ENCODE results near the gene ABTB1. TPM values are rescaled to one million over a fixed set of nuclear protein-coding genes. Genes with fewer than 3 reads are reported as not detected.

The ABTB1 gene
- total RNA-seq, 1 donor from 2014 or later: 11.8 TPM

DNA sequence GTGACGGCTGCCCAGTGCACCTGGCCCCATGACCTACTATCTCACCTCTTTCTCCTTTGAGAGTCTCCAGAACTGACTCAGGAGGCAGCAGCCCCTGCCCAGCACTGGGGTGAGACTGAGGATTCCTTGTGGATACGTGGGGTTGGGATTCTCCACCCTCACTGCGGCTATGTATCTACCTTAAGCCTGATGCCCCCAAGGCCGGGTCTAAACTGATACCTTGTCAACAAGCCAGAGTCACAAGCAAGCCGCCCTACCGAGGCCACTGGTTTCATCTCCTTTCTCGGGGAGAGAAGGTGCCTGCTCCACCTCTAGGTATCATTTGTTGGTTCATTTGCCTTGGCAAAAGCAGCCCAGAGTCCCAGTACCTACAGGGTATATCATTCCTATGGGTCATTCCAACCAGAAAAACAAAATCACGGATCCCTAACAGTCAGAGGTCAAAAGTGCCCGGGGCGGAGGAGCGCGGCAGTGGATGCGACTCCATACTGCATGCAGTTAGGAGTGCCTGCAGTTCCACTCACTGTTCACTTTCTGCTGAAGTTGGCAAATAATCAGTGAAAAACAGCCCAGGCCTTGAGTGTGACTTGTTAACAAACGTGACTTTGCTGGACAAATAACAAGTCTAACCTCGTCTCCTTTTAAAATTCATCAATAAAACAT lies 47.5 kb downstream of the ABTB1 start:
- no peak for FAIRE-seq
- H4K20me1 ChIP-seq (ENCODE audit: insufficient read depth, low read length): no peaks in the 10 kb centered on the region
- H3K4me3 Mint-ChIP-seq (ENCODE audit: unreplicated experiment): no peak overlapping the region

DNA sequence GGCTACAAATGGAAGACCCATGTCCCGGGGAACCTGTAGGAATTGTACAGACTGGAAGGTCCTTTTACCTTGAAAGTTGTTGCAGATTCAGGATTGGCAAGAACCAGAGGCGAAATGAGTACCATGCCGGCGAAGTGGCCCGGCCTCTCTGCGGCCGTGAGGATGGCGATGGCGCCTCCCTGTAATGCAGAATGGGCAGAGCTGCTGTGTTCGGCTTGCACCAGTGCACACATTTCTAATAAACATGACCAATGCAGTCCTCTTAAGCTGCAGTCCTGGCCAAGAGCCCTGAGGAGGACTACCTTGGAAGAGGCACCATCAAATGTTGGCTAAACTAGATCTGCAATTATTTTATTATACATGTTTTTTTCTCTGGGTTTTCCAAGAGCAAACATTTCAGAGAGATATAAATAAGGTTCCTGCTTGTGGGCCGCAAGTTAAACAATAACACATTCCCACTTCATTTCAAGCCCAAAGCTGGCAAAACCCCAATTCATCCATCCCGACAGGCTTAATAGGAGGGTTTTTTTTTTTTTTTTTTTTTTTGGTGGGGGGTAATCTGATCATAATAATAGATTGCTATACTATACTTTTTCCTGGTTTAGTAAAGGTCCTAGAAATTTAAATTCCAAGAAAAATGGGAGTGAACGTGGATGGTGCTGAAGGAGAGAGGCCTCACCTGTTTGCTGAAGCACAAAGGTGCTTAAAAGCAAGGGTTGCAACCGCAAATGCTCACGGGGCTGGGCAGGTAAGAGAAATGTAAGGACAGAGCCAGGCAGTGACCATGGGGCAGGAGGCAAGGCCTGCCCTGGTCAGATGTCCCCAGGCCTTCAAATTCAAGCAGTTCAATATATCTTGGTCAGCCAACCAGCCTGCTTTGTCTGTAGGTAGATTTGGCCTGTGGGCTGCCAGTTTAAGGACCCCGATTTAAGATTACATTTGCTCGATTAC lies 48.5 kb downstream of the ABTB1 start:
- H3K4me1 Mint-ChIP-seq (ENCODE audit: low read depth, unreplicated experiment): peaks cover 4% of the 10 kb centered on the region
- H3K9me3 ChIP-seq (ENCODE audit: insufficient read depth, low read depth, low read length): no peaks in the 10 kb centered on the region
- no peak overlapping the region for H2AFZ ChIP-seq (ENCODE audit: low read depth, low read length)
- peaks cover 10% of the 10 kb centered on the region for H3K4me1 ChIP-seq (ENCODE audit: insufficient read depth, low read length)
- H3K27ac ChIP-seq (ENCODE audit: low read depth, low read length): no peak overlapping the region
- no peak for DNase-seq (ENCODE audit: low read depth)
- no peaks in the 10 kb centered on the region for H4K20me1 ChIP-seq (ENCODE audit: insufficient read depth, low read length)
- peaks cover 3% of the 10 kb centered on the region for H3K27me3 Mint-ChIP-seq (ENCODE audit: low read depth, unreplicated experiment)
- H3K9me3 Mint-ChIP-seq (ENCODE audit: unreplicated experiment): no peaks in the 10 kb centered on the region
- H3K27ac Mint-ChIP-seq (ENCODE audit: unreplicated experiment): no peak overlapping the region
- H3K79me2 ChIP-seq (ENCODE audit: insufficient read depth, low read length): no peaks in the 10 kb centered on the region
- no peak for FAIRE-seq
- peaks cover 18% of the 10 kb centered on the region for H3K36me3 Mint-ChIP-seq (ENCODE audit: low read depth, unreplicated experiment)
- no peaks in the 10 kb centered on the region for H3K27me3 ChIP-seq (ENCODE audit: insufficient read depth, low read length)
- no peak overlapping the region for H3K9ac ChIP-seq (ENCODE audit: low read length)
- no peak overlapping the region for H3K4me3 Mint-ChIP-seq (ENCODE audit: unreplicated experiment)
- no peak for TF ChIP-seq CTCF (IDR thresholded peaks at IDR 0.05; ENCODE audit: insufficient read depth, low read depth, low read length)
- no peak for TF ChIP-seq EZH2 (IDR thresholded peaks at IDR 0.05; ENCODE audit: insufficient read depth, low read length)
- no peaks in the 10 kb centered on the region for H3K36me3 ChIP-seq (ENCODE audit: insufficient read depth, low read length)
- no peak overlapping the region for H3K4me2 ChIP-seq (ENCODE audit: low read length)
- no peak overlapping the region for H3K4me3 ChIP-seq (ENCODE audit: insufficient read depth, low read depth, low read length)

More for the DNA sequence above, 47.5 kb downstream of the ABTB1 start:
- no peaks in the 10 kb centered on the region for H3K9me3 Mint-ChIP-seq (ENCODE audit: unreplicated experiment)
- peaks cover 5% of the 10 kb centered on the region for H3K27me3 Mint-ChIP-seq (ENCODE audit: low read depth, unreplicated experiment)
- Histone ChIP-seq H3K27me3 (ENCODE audit: insufficient read depth, low read length) (no peaks in the 10 kb centered on the region), H2AFZ (ENCODE audit: low read depth, low read length) (no peak overlapping the region), H3K9ac (ENCODE audit: low read length) (no peak overlapping the region), H3K79me2 (ENCODE audit: insufficient read depth, low read length) (no peaks in the 10 kb centered on the region), H3K4me2 (ENCODE audit: low read length) (no peak overlapping the region), H3K4me3 (ENCODE audit: insufficient read depth, low read depth, low read length) (no peak overlapping the region), H3K36me3 (ENCODE audit: insufficient read depth, low read length) (no peaks in the 10 kb centered on the region), H3K9me3 (ENCODE audit: insufficient read depth, low read depth, low read length) (no peaks in the 10 kb centered on the region), H3K4me1 (ENCODE audit: insufficient read depth, low read length) (peaks cover 10% of the 10 kb centered on the region), H3K27ac (ENCODE audit: low read depth, low read length) (no peak overlapping the region)
- peaks cover 19% of the 10 kb centered on the region for H3K36me3 Mint-ChIP-seq (ENCODE audit: low read depth, unreplicated experiment)
- peaks cover 4% of the 10 kb centered on the region for H3K4me1 Mint-ChIP-seq (ENCODE audit: low read depth, unreplicated experiment)
- TF ChIP-seq EZH2 (IDR thresholded peaks at IDR 0.05; ENCODE audit: insufficient read depth, low read length) (no peak), CTCF (IDR thresholded peaks at IDR 0.05; ENCODE audit: insufficient read depth, low read depth, low read length) (no peak)
- no peak overlapping the region for H3K27ac Mint-ChIP-seq (ENCODE audit: unreplicated experiment)
- no peak for DNase-seq (ENCODE audit: low read depth)
